Measurements from ENCODE around the gene COL25A1. TPM values are rescaled to one million over a fixed set of nuclear protein-coding genes. Genes with fewer than 3 reads are reported as not detected.

Gene COL25A1
- total RNA-seq, 1 experiment from 2014 or later = 8.8 TPM

GRCh38 chr4:108766058-108766457 is 536.4 kb downstream of the COL25A1 start:
- Histone ChIP-seq H3K27me3 (replicated peaks; ENCODE audit: insufficient read depth, low read depth, low read length, poor library complexity) (peaks cover 5% of the 10 kb centered on the region), H3K4me3 (ENCODE audit: low read depth, low read length, poor library complexity, severe bottlenecking) (no peak overlapping the region), H3K4me1 (ENCODE audit: insufficient read depth, low read length, poor library complexity, severe bottlenecking) (peaks cover 4% of the 10 kb centered on the region), H3K9me3 (ENCODE audit: low read depth, low read length, poor library complexity, severe bottlenecking) (no peaks in the 10 kb centered on the region), H3K27ac (ENCODE audit: low read depth, low read length, poor library complexity, severe bottlenecking) (no peak overlapping the region), H3K36me3 (ENCODE audit: insufficient read depth, low read length, poor library complexity, severe bottlenecking) (no peaks in the 10 kb centered on the region)
- intact Hi-C loops (cut with micrococcal nuclease; ENCODE audit: unreplicated experiment) = no loop called here
- DNase-seq (ENCODE audit: low spot score) = no peak
- no TSS peak for BruUV-seq (replicated peaks)
- ChIA-PET CTCF (no interaction called here), POLR2A (ENCODE audit: low non-redundant PET) (no interaction called here)
- TF ChIP-seq, protein P1, sequence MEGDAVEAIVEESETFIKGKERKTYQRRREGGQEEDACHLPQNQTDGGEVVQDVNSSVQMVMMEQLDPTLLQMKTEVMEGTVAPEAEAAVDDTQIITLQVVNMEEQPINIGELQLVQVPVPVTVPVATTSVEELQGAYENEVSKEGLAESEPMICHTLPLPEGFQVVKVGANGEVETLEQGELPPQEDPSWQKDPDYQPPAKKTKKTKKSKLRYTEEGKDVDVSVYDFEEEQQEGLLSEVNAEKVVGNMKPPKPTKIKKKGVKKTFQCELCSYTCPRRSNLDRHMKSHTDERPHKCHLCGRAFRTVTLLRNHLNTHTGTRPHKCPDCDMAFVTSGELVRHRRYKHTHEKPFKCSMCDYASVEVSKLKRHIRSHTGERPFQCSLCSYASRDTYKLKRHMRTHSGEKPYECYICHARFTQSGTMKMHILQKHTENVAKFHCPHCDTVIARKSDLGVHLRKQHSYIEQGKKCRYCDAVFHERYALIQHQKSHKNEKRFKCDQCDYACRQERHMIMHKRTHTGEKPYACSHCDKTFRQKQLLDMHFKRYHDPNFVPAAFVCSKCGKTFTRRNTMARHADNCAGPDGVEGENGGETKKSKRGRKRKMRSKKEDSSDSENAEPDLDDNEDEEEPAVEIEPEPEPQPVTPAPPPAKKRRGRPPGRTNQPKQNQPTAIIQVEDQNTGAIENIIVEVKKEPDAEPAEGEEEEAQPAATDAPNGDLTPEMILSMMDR (conservative IDR thresholded peaks at IDR 0.05; ENCODE audit: low read depth, low read length) = no peak
- TF ChIP-seq EZH2 (IDR thresholded peaks at IDR 0.05; ENCODE audit: borderline replicate concordance, low read depth, low read length, poor library complexity, severe bottlenecking) = no peak

GRCh38 chr4:108763986-108764385 is 538.5 kb downstream of the COL25A1 start:
- intact Hi-C loops (cut with micrococcal nuclease; ENCODE audit: unreplicated experiment) = no loop called here
- POLR2A ChIA-PET (ENCODE audit: low non-redundant PET) = no interaction called here
- DNase-seq (ENCODE audit: low spot score) = no peak
- H3K4me1 ChIP-seq (ENCODE audit: insufficient read depth, low read length, poor library complexity, severe bottlenecking) = peaks cover 4% of the 10 kb centered on the region
- CTCF ChIA-PET = no interaction called here
- peaks cover 5% of the 10 kb centered on the region for H3K27me3 ChIP-seq (replicated peaks; ENCODE audit: insufficient read depth, low read depth, low read length, poor library complexity)
- no TSS peak for BruUV-seq (replicated peaks)
- H3K4me3 ChIP-seq (ENCODE audit: low read depth, low read length, poor library complexity, severe bottlenecking) = no peak overlapping the region
- H3K27ac ChIP-seq (ENCODE audit: low read depth, low read length, poor library complexity, severe bottlenecking) = no peak overlapping the region
- TF ChIP-seq EZH2 (IDR thresholded peaks at IDR 0.05; ENCODE audit: borderline replicate concordance, low read depth, low read length, poor library complexity, severe bottlenecking) = no peak
- TF ChIP-seq, protein P1 (conservative IDR thresholded peaks at IDR 0.05; ENCODE audit: low read depth, low read length) = no peak
- no peaks in the 10 kb centered on the region for H3K36me3 ChIP-seq (ENCODE audit: insufficient read depth, low read length, poor library complexity, severe bottlenecking)
- no peaks in the 10 kb centered on the region for H3K9me3 ChIP-seq (ENCODE audit: low read depth, low read length, poor library complexity, severe bottlenecking)

DNA sequence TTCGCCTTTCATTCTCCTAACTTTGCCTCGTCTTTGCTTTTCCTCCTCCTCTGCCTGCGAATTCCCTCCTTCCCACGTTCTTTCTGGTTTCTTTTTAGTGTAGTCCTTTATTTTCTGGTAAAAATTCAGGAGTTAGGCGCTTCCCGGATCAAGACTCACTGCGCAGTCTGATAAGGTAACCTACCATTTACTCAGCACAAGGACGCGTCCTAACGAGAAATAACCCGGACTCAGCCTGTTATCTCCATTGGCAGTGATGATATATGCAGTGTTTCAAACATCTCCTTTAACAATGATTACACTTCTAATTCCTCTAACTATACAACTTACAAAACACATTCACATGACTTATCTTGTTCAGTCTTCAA is 539.2 kb downstream of the COL25A1 start:
- TF ChIP-seq EZH2 (IDR thresholded peaks at IDR 0.05; ENCODE audit: borderline replicate concordance, low read depth, low read length, poor library complexity, severe bottlenecking) = no peak
- TF ChIP-seq, protein P1 (conservative IDR thresholded peaks at IDR 0.05; ENCODE audit: low read depth, low read length) = no peak
- Histone ChIP-seq H3K4me1 (ENCODE audit: insufficient read depth, low read length, poor library complexity, severe bottlenecking) (peaks cover 4% of the 10 kb centered on the region), H3K27ac (ENCODE audit: low read depth, low read length, poor library complexity, severe bottlenecking) (no peak overlapping the region), H3K36me3 (ENCODE audit: insufficient read depth, low read length, poor library complexity, severe bottlenecking) (no peaks in the 10 kb centered on the region), H3K4me3 (ENCODE audit: low read depth, low read length, poor library complexity, severe bottlenecking) (peak overlapping the region; percentile 58), H3K9me3 (ENCODE audit: low read depth, low read length, poor library complexity, severe bottlenecking) (no peaks in the 10 kb centered on the region), H3K27me3 (replicated peaks; ENCODE audit: insufficient read depth, low read depth, low read length, poor library complexity) (peaks cover 5% of the 10 kb centered on the region)
- DNase-seq (ENCODE audit: low spot score) = no peak
- no TSS peak for BruUV-seq (replicated peaks)
- intact Hi-C loops (cut with micrococcal nuclease; ENCODE audit: unreplicated experiment) = no loop called here
- ChIA-PET POLR2A (ENCODE audit: low non-redundant PET) (no interaction called here), CTCF (no interaction called here)
